ENCODE measurements around the gene RNF114.

Gene RNF114

DNA sequence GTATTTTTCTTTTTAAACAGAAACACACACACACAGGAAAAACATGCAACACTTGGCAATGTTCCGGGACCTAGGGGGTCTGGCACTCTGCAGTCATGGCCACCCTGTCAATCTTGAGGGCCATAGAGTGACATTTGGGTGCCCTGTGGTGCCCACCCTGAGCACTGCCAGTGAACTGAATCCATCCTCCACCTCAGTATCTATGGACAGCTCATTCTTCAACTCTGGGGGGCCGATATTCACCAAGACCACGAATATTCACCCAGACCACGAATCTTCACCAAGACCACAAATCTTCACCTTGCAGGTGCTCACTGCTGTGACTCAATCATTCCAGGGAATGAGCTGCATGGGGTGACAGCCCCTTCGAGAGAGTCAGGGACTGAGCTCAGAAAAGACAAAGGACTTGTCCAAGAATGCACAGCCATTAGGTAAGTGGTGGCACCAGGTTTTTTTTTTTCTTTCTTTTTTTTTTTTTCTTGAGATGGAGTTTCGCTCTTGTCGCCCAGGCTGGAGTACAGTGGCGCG, 65.7 kb downstream of the RNF114 start:
- Histone ChIP-seq H3K9me3 (no peaks in the 10 kb centered on the region), H3K4me3 (ENCODE audit: low read depth, low read length) (no peak overlapping the region), H3K36me3 (no peaks in the 10 kb centered on the region), H3K27me3 (no peaks in the 10 kb centered on the region), H3K4me1 (no peaks in the 10 kb centered on the region)
- DNase-seq = no peak
- TF ChIP-seq, protein P1, sequence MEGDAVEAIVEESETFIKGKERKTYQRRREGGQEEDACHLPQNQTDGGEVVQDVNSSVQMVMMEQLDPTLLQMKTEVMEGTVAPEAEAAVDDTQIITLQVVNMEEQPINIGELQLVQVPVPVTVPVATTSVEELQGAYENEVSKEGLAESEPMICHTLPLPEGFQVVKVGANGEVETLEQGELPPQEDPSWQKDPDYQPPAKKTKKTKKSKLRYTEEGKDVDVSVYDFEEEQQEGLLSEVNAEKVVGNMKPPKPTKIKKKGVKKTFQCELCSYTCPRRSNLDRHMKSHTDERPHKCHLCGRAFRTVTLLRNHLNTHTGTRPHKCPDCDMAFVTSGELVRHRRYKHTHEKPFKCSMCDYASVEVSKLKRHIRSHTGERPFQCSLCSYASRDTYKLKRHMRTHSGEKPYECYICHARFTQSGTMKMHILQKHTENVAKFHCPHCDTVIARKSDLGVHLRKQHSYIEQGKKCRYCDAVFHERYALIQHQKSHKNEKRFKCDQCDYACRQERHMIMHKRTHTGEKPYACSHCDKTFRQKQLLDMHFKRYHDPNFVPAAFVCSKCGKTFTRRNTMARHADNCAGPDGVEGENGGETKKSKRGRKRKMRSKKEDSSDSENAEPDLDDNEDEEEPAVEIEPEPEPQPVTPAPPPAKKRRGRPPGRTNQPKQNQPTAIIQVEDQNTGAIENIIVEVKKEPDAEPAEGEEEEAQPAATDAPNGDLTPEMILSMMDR (IDR thresholded peaks at IDR 0.05; ENCODE audit: low read depth, low read length) = no peak

DNA sequence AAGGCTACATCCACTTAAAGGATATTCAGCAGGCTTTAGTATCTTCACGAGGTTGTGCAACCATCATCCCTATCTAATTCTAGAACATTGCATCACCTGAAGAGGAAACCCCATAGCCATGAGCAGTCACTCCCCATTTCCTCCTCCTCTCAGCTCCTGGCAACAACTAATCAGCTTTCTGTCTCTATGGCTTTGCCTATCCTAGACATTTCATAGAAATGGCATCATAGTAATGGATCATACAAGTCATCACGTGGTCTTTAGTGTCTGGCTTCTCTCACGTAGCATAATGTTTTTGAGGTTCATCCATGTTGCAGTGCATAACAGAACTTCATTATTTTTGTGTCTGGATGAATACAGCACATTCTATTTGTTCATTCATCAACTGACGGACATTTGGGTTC, 67.1 kb downstream of the RNF114 start:
- H3K9me3 ChIP-seq = no peaks in the 10 kb centered on the region
- H3K4me3 ChIP-seq (ENCODE audit: low read depth, low read length) = no peak overlapping the region
- TF ChIP-seq, protein P1 (IDR thresholded peaks at IDR 0.05; ENCODE audit: low read depth, low read length) = no peak
- DNase-seq = no peak
- H3K27me3 ChIP-seq = no peaks in the 10 kb centered on the region
- no peaks in the 10 kb centered on the region for H3K36me3 ChIP-seq
- no peaks in the 10 kb centered on the region for H3K4me1 ChIP-seq
